NCI-H1105 (cell line): Measurements from ENCODE around the gene GJA8.
"Not testable (repeated sequence)": the region's sequence is repeated elsewhere in the genome, so short reads cannot be mapped to it uniquely, and the experiment has no call there.

ENCODE experiments used
- DNase-seq: peaks from one replicate; lab custom pipeline; 2025; lab: John Stamatoyannopoulos, UW

Gene GJA8

DNA sequence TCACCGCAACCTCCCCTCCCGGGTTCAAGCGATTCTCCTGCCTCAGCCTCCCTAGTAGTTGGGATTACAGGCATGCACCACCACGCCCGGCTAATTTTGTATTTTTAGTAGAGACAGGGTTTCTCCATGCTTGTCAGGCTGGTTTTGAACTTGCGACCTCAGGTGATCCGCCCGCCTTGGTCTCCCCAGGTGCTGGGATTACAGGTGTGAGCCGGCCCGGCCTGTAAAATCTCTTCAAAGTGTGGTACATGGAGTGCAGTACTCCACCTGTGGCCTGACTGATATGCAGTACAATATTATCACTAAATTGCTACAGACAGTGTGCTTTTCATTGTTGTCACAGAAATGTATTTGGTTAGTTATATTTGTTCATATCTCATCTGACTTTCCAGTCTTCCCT lies 25.1 kb downstream of the GJA8 start:
- not testable (repeated sequence) for DNase-seq

GRCh38 chr1:147928236-147929132 lies 25.9 kb downstream of the GJA8 start, which contains the start of gene GPR89B:
Gene GPR89B (plus strand): TSS chr1:147928420. CDS start chr1:147928537, 117 bp downstream.
- peak; percentile 90 for DNase-seq

GRCh38 chr1:147931137-147931536 lies 28.5 kb downstream of the GJA8 start:
- DNase-seq: not testable (repeated sequence)

DNA sequence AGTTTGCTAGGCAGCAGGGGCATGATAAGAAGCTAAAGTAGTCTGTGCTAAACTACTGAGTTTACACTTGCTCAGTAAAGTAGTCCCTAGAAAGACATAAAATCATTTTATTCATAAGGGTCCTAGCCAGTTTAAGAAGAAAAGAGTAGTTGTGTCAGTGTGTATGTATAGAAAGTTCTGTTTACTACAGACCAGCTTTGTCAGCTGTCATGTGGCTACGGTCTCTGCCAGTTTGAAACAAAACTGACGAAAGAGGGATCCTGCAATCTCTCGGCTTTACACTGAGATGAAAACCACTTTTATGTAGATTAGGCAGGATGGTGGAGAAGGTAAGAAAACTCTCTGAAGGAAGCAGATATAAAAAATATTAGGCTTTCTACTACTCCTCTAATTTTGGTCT lies 32.7 kb downstream of the GJA8 start:
- not testable (repeated sequence) for DNase-seq

GRCh38 chr1:147940456-147940855 lies 37.9 kb downstream of the GJA8 start:
- DNase-seq: not testable (repeated sequence)

- DNase-seq: not testable (repeated sequence)
These were observed 40.0 kb downstream of the GJA8 start for GRCh38 chr1:147942563-147942962.

GRCh38 chr1:147949517-147949916 lies 46.9 kb downstream of the GJA8 start:
- DNase-seq: not testable (repeated sequence)
